GM19328 (cell line): ENCODE data around the gene RNF130.

Source experiments
- ATAC-seq: cut with Tn5 transposase; IDR thresholded peaks from one replicate; pipeline ENCODE4 v1.9.1; 2021; ENCODE audit warnings: mild to moderate bottlenecking, moderate library complexity; ENCODE audit not compliant: unreplicated experiment

RNF130 gene

GRCh38 chr5:180086816-180087399 is 15.3 kb upstream of the RNF130 start:
- no peak for ATAC-seq

- no peak for ATAC-seq
These were observed 14.3 kb upstream of the RNF130 start for GRCh38 chr5:180085837-180086236.

- no peak for ATAC-seq
These were observed 13.3 kb upstream of the RNF130 start for GRCh38 chr5:180084638-180085561.

GRCh38 chr5:180083529-180084060 is 12.0 kb upstream of the RNF130 start:
- ATAC-seq: no peak

GRCh38 chr5:180082633-180083420 is 11.3 kb upstream of the RNF130 start:
- ATAC-seq: no peak

GRCh38 chr5:180081481-180081880 is 9.9 kb upstream of the RNF130 start:
- no peak for ATAC-seq

- no peak for ATAC-seq
These were observed 9.1 kb upstream of the RNF130 start for GRCh38 chr5:180080486-180081280.

GRCh38 chr5:180079702-180080466 is 8.3 kb upstream of the RNF130 start:
- no peak for ATAC-seq

GRCh38 chr5:180078348-180078747 is 6.8 kb upstream of the RNF130 start:
- no peak for ATAC-seq

- ATAC-seq: no peak
These were observed 6.2 kb upstream of the RNF130 start for GRCh38 chr5:180077594-180078284.

GRCh38 chr5:180075703-180076102 is 4.1 kb upstream of the RNF130 start:
- no peak for ATAC-seq

- ATAC-seq: no peak
These were observed 2.9 kb upstream of the RNF130 start for GRCh38 chr5:180074462-180074861.

- ATAC-seq: no peak
These were observed 997 bp upstream of the RNF130 start for GRCh38 chr5:180072556-180072955.

- no peak for ATAC-seq
These were observed 643 bp upstream of the RNF130 start for GRCh38 chr5:180072256-180072548.

GRCh38 chr5:180070756-180071530 is 616 bp downstream of the RNF130 start:
- ATAC-seq: no peak

GRCh38 chr5:180069589-180070247 is 1.8 kb downstream of the RNF130 start:
- no peak for ATAC-seq

- no peak for ATAC-seq
These were observed 3.0 kb downstream of the RNF130 start for GRCh38 chr5:180068519-180069090.

GRCh38 chr5:180067986-180068385 is 3.6 kb downstream of the RNF130 start:
- no peak for ATAC-seq
